Mucosa of gallbladder (tissue), 1 donor: ENCODE data around the gene CCN2. TPM values are rescaled to one million over a fixed set of nuclear protein-coding genes. Genes with fewer than 3 reads are reported as not detected.

ENCODE experiments used
- DNase-seq: peaks from one replicate; pipeline ENCODE4 v3.0.0-alpha.2; 2020; ENCODE audit warnings: low spot score
- total RNA-seq: library from RNA; stranded (reverse); gene quantifications from one replicate; pipeline ENCODE4 v1.2.1, GENCODE V29; 2021
- donor health status: DM: no; HTN: no; CAD: no.

Gene CCN2
- total RNA-seq, 1 donor from 2014 or later = 315 TPM

DNA sequence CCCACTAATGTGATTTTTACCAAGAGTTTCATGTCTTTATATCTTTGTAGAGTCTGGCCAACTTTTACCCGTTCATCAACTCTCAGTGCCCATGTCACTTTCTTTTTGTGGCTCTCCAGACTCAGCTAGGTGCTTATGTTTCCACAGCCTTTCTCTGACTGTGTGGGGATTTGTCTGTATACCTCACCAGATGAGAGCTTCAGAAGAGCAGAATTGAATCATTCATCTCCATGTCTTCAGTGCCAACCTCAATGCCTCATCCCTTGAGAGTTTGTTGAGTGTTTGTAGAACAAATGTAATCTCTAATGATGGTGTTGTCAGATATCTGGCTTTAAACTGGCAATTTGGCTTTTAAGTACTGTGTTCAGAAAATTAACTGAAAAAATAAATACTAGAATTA lies 16.8 kb upstream of the CCN2 start:
- no peak for DNase-seq

DNA sequence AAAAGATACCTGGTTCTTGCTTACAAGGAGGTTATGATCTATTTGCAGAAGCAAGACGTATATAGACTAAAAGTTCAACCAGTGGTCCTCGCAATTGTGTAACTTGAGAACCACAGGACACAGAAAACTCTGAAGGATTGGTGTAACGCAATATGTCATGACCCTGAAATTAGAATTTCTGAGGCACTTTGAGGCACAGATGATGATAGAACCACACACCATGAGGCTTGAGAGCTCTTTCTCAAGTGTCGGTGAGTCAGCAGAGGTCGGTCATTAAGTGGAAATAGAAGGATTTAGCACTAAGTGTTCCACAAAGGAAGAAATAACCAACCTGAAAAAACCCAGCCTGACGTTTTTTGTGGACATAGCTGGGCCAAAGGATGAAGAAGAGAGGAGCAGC lies 15.3 kb upstream of the CCN2 start:
- DNase-seq = no peak

DNA sequence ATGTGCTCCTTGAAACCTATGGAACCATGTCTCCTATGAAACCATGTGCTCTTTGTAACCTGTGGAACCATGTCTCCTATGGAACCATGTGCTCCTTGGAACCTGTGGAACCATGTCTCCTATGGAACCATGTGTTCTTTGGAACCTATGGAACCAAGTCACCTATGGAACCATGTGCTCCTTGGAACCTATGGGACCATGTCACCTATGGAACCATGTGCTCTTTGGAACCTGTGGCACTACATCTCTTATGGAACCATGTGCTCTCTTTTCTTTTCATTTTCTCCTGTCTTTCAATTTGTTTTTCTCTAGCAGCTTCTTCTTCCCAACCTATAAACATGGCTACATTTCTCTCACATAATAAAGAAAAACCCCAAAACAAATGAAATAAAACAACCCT lies 11.9 kb upstream of the CCN2 start:
- no peak for DNase-seq

DNA sequence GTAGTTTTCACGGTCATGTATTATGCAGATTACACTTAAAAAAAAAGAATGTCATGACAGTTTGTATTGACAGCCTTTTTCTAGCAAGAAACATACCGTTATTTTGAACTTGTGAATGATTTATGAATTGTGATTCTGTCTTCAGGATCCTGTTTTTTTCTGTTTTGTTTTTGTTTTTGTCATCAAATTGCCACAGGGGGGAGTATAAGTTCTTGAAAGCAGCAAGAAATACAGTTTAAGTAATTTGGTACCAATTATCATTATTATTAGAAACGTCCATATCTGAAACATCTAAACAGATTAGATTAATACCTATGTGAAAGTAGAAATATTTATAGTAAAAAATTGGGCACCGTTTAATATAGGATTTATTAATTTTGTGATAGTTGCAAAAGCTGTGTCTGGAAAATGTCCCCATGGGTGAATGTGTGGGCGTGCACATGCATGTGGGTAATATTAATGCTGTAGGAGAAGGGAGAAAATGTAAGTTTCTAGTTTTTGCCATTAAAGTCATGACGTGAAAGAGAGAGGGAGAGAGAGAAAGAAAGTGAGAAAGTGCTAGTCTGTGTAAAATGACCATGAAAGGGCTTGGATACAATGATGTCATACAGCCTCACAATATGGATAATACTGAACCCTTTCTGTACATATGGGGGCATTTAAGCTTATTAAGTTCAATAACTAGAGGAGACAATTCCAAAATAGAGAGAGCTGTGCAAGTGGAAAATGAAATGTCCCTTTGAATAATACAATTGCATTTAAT lies 9.4 kb upstream of the CCN2 start:
- no peak for DNase-seq

DNA sequence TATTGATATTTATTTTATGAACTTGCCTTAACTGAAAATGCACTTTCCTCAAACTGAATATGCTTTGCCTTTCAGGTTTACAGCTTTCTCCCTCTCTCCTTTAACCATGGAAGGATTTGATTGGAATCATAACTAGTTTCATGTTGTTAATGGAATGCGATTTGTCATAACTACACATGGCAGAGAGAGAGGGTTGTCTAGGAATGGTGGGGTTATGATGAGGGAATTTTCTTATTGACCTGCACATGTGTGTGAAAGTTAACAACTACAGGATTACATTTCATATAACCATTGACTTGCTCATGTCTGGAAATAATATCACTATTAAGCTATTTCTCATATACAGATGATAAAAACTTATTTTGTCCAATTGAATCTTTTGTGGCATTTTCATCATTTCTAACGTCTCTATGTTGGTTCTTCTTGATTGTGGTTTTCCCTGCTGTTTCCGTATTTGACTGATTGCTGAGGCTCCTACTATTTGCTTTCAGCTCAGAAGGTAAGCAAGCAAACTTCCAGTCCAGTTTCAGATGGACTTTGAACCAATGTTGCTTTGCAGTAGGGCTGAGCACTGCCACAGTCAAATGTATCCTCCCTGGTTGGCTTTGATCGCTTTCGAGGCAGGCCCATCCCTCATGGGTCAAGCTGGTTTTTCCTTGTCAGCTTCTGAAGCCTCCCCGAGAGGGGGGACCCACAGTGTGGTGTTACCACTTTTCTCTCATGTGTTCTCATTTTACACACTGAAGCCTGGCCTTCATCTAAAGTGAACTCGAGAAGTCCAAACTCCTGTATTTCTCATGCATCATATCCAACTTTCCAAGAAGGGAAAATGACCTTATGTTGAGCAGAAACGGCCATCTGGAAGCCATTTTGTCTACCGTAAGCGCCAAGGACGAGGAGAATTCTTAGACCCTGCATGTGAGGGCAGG lies 7.6 kb upstream of the CCN2 start:
- DNase-seq = peak; percentile 51

DNA sequence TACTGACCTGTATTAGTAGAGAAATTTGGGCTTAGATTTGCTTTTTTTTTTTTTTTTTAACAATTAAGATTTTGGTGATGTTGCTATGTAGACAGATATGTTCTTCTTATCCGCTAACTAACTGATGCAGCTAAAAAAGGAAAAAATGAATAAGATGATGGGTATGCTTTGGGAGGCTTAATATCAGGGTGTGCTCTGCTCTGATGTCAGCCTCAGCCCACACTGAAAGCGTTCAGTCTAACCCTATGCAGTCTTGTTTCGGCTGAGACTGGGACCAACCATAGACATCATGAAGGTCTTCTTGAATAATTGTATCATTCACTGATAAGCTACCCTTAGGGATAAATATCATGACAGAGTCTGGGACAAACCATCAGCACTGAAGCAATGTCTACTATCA lies 6.9 kb upstream of the CCN2 start:
- DNase-seq = no peak

DNA sequence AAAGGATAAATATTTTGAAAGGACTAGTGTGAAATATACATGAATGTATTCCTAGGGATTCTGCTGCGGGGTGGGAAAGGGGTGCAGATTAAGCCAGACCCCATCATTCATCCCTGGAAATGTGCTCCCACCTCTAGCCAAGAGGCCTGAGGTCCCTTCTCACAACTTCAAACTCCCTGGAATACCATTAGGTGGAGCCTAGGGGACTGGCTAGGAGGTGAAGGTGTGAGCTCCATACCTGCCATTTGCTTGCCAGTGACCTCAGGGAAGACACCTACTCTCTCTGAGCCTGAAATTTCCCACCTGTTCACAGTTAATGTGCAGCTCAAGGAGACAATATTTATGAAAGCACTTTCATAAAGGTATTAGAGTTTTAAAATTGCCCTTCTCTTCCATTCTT lies 4.7 kb upstream of the CCN2 start:
- DNase-seq = no peak

DNA sequence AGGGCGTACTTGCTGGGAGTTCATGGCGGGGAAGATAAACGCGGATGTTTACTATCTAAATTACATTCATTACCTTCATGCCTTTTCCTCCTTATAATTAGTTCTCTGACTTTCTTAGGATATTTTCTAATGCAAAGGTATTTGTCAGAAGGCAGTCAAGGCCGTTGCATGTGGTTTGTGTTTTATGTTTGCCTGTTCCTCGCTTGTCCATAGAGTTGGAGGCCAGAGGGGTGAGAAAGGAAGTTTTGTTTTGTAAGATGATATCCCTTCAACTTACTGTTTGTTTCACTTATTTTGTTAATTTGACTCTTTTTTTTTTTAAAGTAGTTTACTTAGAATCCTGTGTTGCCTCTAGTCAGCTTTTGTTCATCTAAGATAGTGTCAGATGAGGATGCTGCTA lies 4.0 kb upstream of the CCN2 start:
- no peak for DNase-seq

DNA sequence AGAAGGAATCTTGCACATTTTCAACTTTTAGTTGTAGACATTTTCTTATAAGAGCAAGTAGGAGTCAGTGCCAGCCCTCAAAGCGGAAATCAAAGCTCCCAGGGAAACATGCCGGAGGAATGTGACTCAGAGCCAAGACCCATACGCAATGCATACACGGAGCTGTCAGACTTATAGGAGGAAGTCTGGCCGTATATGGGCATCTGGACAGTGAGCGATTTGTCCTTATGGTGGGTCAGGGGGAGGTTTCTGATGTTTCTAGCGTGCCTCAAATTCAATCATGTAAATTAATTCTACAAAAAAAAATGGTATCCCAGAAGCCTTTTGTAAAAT lies 3.6 kb upstream of the CCN2 start:
- peak; percentile 67 for DNase-seq

DNA sequence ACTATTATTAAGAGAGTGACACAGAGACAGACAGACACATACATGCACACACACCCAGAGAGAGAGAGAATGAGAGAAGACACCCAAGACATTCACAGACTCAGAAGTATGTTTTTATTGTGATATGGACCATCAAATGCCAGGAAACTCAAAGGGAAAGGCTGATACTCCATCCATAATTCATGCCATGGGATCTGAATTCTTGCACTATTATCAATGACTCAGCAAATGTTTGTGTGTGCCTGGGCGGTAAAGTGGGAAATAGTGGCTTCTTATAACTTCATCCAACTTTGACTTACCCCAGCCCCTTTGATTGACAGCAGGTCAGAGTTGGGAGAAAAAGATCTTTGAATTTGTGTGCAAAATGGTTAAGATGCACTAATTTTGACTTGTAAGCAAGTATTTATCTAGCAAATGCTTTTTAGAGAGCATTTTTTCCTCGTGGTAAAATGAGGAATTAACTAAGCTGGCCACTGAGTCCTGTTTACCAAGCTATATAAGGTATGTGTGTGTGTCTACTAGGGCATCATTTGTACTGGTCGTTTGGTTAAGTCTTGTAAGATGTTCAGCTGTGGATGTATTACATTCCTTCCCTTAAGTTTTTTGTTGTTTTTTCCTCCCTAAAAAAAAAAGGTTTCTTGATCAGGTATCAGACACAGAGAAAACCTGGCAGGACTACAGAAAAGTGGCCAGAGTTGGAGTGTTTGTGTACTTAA lies 3.0 kb upstream of the CCN2 start:
- no peak for DNase-seq

DNA sequence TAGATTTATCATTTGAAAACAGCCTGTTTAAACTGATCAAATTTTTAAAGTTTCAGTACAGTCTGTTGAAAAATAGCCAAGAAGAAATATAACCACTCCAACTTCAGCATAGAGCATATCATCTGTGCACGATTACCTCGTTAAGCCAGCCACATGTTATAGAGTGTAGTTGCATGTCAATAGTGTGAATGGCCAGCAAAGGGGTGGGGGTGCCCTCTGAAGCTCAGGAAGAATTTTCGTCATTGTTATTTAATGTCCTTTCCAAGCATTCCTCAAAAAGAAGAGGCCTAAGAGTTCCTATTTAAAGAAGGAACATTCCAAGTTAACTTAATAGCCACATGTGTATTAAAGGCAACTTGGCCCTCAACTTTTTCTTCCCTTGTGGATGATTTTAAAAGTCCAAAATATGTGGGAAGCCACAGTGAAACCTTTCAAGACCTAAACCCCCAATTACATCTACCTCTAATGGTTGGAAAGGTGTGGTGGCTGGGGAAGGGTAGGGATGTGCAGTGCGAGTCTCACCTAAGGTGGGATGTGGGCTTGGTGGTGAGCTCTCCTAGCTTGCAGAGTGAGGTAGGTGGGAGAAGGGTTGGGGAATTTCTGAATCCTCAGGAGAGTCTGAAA lies 1.8 kb upstream of the CCN2 start:
- no peak for DNase-seq

DNA sequence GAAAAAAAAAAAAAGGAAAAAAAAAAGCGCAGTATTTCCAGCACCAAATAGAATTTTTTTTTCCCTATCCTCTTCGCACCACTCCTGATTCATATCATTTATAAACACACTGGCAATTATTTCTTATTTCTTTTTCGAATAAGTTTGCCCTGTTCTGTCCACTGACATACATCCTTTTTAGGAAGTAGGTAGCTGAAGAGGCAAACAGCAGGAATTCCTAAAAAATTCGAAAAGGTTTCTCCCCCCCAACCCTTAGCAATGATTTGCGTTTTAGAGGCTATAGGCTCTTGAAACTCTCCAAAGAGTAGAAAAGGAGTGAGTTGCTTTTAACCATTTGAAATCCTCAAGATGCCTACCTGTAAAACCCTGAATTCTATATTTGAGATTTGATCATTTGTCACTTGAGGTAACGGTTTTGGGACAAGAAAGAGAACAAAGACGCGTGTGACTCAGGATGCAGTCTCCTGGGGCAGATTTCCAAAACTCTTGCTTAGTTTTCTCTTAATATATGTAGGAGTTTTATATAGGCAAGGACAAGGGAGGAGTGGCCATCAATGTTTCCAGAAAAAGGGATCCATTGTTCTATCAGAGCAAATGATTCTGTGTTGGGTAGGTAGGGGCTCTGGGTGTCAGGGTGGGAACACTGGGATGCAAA lies 531 bp upstream of the CCN2 start:
- no peak for DNase-seq

DNA sequence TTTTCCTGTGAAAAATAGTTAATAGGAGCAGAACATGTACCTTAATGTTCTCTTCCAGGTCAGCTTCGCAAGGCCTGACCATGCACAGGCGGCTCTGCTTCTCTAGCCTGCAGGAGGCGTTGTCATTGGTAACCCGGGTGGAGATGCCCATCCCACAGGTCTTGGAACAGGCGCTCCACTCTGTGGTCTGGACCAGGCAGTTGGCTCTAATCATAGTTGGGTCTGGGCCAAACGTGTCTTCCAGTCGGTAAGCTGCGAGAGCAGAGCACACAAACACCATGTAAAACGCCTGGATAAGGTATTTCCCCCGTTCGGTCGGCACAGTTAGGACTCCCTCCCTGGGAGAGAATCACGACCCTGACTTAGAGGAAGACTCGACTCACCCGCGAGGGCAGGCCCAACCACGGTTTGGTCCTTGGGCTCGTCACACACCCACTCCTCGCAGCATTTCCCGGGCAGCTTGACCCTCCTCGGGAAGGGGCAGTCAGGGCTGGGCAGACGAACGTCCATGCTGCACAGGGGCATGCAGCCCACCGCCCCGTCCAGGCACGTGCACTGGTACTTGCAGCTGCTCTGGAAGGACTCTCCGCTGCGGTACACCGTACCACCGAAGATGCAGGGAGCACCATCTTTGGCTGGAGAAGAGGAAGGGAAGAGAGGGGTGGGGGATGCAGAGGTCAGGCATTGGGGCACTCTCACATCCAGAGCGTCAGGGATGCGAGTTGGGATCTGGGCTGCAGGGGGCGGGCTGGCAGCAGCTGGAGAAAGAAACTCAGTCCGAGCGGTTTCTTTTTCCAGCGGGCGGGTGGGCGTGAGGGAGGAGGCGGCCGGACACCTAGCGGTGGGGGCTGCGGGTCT lies 1.0 kb downstream of the CCN2 start:
- DNase-seq = peak; percentile 83

DNA sequence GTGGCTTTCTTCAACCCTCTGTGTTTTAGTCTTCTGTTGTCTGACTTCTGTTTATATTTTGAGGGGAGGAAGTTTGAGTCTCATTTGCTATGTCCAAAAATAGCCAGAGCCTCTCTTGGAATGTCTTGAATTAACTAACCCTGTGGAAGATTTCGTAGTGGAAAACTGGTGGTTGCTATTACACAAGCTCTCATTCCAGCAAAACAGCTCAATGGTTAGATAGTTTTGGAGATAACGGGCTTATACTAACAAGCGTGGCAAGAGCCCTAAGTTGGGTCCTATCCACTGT lies 1.6 kb downstream of the CCN2 start:
- DNase-seq = peak; percentile 27

DNA sequence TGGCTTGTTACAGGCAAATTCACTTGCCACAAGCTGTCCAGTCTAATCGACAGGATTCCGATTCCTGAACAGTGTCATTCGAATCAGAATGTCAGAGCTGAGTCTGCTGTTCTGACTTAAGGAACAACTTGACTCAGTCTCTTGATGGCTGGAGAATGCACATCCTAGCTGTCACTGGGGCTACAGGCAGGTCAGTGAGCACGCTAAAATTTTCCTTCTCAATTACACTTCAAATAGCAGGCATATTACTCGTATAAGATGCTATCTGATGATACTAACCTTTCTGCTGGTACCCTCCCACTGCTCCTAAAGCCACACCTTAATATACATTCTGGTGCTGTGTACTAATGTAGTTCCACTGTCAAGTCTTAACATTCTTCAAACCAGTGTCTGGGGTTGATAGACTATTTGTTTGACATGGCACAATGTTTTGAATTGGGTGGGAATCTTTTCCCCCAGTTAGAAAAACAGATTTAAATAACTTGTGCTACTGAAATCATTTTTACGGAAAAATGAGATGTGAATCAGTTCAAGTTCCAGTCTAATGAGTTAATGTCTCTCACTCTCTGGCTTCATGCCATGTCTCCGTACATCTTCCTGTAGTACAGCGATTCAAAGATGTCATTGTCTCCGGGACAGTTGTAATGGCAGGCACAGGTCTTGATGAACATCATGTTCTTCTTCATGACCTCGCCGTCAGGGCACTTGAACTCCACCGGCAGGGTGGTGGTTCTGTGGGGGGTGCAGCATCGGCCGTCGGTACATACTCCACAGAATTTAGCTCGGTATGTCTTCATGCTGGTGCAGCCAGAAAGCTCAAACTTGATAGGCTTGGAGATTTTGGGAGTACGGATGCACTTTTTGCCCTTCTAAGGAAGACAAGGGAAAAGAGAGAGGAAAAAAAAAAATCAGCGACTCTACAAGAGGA lies 2.2 kb downstream of the CCN2 start:
- DNase-seq = no peak

DNA sequence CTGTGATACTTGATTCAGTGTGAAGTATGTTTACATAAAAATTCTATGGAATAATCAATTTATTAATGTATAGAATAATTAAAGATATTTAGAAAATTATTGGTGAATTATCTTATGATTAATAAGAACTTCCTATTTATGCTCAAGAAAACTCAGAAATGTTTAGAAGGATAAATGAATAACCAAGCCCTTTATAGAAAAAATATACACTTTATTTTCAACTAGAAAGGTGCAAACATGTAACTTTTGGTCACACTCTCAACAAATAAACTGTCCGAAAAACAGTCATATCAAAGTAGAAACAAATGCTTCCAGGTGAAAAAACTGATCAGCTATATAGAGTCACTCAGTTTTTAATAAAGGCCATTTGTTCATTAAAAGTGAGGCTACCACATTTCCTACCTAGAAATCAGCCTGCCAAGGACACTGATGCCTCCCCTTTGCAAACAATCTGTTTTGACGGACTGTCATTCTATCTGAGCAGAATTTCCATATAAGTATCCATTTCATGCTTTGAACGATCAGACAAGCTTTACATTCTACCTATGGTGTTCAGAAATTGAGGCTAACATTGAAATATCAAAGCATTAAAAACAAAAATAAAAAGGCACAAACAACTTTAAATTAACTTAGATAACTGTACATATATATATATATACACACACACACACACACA lies 3.0 kb downstream of the CCN2 start:
- DNase-seq = no peak

DNA sequence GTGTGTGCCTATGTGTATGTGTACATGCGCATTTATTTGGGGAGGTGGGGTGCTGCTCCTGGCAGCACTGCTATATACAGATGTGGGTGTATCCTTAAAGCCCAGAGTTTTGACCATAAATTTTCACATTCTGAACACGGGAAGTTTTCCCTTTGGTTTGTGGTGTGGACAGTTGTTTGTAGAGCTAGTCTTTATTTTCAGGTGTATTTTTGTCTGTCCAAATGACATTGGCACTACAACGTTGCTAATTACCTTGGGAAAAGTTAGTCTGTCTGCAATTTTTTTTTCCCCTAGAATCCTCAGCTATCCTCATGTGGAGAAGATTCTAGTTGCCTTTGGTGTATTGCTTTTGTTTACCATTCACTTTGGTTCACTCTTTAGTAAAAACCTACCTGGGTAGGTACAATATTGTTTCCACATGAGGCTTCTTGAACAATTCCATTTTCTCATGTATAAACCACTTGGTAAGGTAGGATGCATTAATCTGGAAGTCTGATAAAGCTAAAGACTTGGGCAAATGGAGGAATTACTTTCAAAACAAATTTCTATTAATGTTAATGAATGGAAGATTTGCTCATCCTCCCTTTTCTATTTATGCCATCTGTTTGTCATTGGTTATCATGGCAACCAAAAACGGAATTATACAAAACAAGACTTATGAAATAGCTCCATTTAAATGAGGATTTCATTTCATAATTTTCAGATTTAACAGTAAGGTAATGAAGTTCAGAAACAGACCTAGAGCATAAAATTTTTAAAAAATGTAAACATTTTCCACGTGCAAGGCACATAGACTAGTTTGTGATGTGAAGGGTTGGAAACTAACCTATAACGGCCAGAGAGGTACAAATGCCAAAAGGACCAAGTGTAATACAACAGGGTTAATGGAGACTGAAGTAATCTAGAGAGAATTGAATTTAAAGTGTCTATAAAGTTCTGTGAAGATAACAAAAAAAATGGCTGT lies 3.9 kb downstream of the CCN2 start:
- no peak for DNase-seq

DNA sequence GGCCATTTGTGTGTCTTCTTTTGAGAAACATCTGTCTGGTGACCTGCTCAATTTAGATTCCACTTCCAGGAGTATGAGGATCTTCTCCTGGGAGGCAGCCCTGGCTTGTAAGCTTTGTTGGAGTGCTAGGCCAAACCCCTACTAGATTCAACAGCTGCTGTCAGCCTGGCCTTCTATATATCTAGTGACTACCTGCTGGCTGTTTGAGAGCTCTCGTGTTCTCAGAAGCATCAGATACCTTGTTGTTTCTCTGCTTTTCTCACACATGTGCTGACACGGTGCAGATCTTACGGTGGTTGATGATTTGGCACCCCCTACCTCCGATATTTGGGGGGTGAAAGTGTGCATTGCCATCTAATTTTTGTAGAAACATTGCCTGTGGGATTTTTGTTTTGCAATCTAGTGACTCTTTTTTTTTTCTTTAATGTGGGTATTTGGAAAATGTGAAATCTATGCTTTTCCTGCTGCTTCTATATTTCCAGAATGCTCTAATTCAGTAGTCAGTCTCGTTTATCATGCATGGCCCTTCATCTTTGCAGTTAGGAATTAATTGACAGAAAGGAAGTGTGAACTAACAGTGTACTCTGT lies 4.7 kb downstream of the CCN2 start:
- DNase-seq = no peak
